Right lobe of liver (tissue), 6 donors: Measurements from ENCODE around the gene CAPS2. TPM values are rescaled to one million over a fixed set of nuclear protein-coding genes. Genes with fewer than 3 reads are reported as not detected.
"Not testable (repeated sequence)": the region's sequence is repeated elsewhere in the genome, so short reads cannot be mapped to it uniquely, and the experiment has no call there.

Experiments
- ATAC-seq, 4 donors: fragments of 200-7000 bp; cut with Tn5 transposase; one replicate each; pipeline ENCODE4 v1.9.1; 2020; ENCODE audit warnings: mild to moderate bottlenecking in 4 of 4, moderate library complexity in 4 of 4
- DNase-seq, 3 donors: peaks; one replicate each; pipeline ENCODE4 v3.0.0-alpha.2; 2020
- H3K27ac ChIP-seq, 3 donors: fragments of 200-600 bp; one replicate each; pipeline ENCODE4 v1.8.0; 2022
- H3K27me3 ChIP-seq, 2 donors: fragments of 200-600 bp; one replicate each; pipeline ENCODE4 v1.8.0; 2022
- H3K36me3 ChIP-seq, 4 donors: fragments of 200-600 bp; sonication (generic) in 1 of 4; one replicate each; pipeline versions ENCODE4 v1.5.1 to v1.8.0; 2017 to 2022; ENCODE audit warnings: control low read depth in 1 of 4
- H3K4me1 ChIP-seq, 4 donors: fragments of 200-600 bp; sonication (generic) in 1 of 4; one replicate each; pipeline versions ENCODE4 v1.5.1 to v1.8.0; 2017 to 2022; ENCODE audit warnings: control low read depth in 1 of 4
- H3K4me3 ChIP-seq, 3 donors: fragments of 200-600 bp; one replicate each; pipeline ENCODE4 v1.8.0; 2022
- H3K9me3 ChIP-seq, 4 donors: fragments of 200-600 bp; sonication (generic) in 1 of 4; one replicate each; pipeline versions ENCODE4 v1.5.1 to v1.8.0; 2017 to 2022; ENCODE audit warnings: control low read depth in 1 of 4
- CTCF ChIP-seq, 4 donors: fragments of 200-600 bp in 3 of 4; fragments of 450-650 bp in 1 of 4; IDR thresholded peaks; one replicate each; pipeline versions ENCODE4 v1.5.1 to v1.8.0; 2016 to 2022; ENCODE audit warnings: antibody characterized with exemption in 4 of 4, mild to moderate bottlenecking in 2 of 4
- POLR2A ChIP-seq: fragments of 450-650 bp; IDR thresholded peaks from one replicate; pipeline ENCODE4 v1.6.1; 2017; ENCODE audit warnings: antibody characterized with exemption, mild to moderate bottlenecking
- WGBS: methylation state at CpG from one replicate; pipeline ENCODE4 v1.1.6; 2018; ENCODE audit warnings: low coverage, low lambda C conversion rate; ENCODE audit not compliant: insufficient coverage; ENCODE audit errors: missing lambda C conversion rate; 5-methylcytosine and 5-hydroxymethylcytosine counted together
- intact Hi-C, 2 donors: fragments of 100-400 bp; cut with DNase I; formaldehyde crosslinking; loops; one replicate each; pipeline versions ENCODE4 v1.11.2 to v1.14.1; 2022
- total RNA-seq, 6 experiments: library from RNA; depleted of rRNA in 2 of 6; stranded (reverse); fragments of >200 nt in 2 of 6; fragmentation: NEBNext Ultra II Directional in 3 of 6; extraction: Animal tissue kit (Norgen Biotek cat#: 25700) in 3 of 6; gene quantifications; one replicate each; pipeline versions ENCODE4 v1.1.0 to v1.2.4, GENCODE V29; 2016 to 2023
- donor health status: DM: no; HTN: yes; CAD: no.
- donor health status: DM: no; HTN: no; CAD: no.
- donor health status: DM: no; HTN: no; CAD: no.
- donor health status: DM: no; HTN: yes; CAD: no.
- donor health status: DM: no; HTN: yes; CAD: no.

The CAPS2 gene
- total RNA-seq, 6 experiments from 2014 or later = 2.3 to 6.9 (median 2.5) TPM

GRCh38 chr12:75349946-75350345 is 19.8 kb upstream of the CAPS2 start:
- H3K9me3 ChIP-seq = no peaks in the 10 kb centered on the region
- TF ChIP-seq POLR2A = no peak
- no peak for TF ChIP-seq CTCF (IDR thresholded peaks at IDR 0.05)
- ATAC-seq = no peak
- no peak for DNase-seq
- no peaks in the 10 kb centered on the region for H3K36me3 ChIP-seq
- WGBS = 100% methylated on average over 2 of the region's 4 CpGs
- no peak overlapping the region for H3K4me3 ChIP-seq
- intact Hi-C loops = no loop called here
- H3K27ac ChIP-seq = no peak overlapping the region
- H3K4me1 ChIP-seq = no peaks in the 10 kb centered on the region
- H3K27me3 ChIP-seq = no peaks in the 10 kb centered on the region

- H3K27ac ChIP-seq, H3K4me1 ChIP-seq, intact Hi-C loops, H3K27me3 ChIP-seq, H3K36me3 ChIP-seq, H3K9me3 ChIP-seq, ATAC-seq, H3K4me3 ChIP-seq, DNase-seq: not testable (repeated sequence)
- 79% methylated on average over 6 of the region's 6 CpGs for WGBS
Observed at GRCh38 chr12:75346215-75346614, 16.1 kb upstream of the CAPS2 start.

GRCh38 chr12:75345531-75345930 is 15.4 kb upstream of the CAPS2 start:
- Histone ChIP-seq H3K36me3 (no peaks in the 10 kb centered on the region), H3K27me3 (no peaks in the 10 kb centered on the region), H3K4me1 (no peaks in the 10 kb centered on the region), H3K4me3 (no peak overlapping the region), H3K9me3 (no peaks in the 10 kb centered on the region), H3K27ac (no peak overlapping the region)
- intact Hi-C loops = no loop called here
- TF ChIP-seq CTCF (IDR thresholded peaks at IDR 0.05) (no peak), POLR2A (no peak)
- ATAC-seq (no peak), DNase-seq (no peak)
- 76% methylated on average over 2 of the region's 2 CpGs for WGBS

GRCh38 chr12:75341873-75342272 is 11.7 kb upstream of the CAPS2 start:
- 96% methylated on average over 5 of the region's 5 CpGs for WGBS

GRCh38 chr12:75337905-75338304 is 7.8 kb upstream of the CAPS2 start:
- H3K9me3 ChIP-seq = no peaks in the 10 kb centered on the region
- ATAC-seq = no peak
- TF ChIP-seq CTCF (IDR thresholded peaks at IDR 0.05) = no peak
- no peak for TF ChIP-seq POLR2A
- intact Hi-C loops = loop anchor here in 1 of 2 donors (10.0 kb wide), 1 partner anchor 167 kb away; no protein-coding TSS in a partner anchor
- no peak for DNase-seq
- H3K4me3 ChIP-seq = no peak overlapping the region
- no peak overlapping the region for H3K27ac ChIP-seq
- H3K4me1 ChIP-seq = peaks cover 0 to 5% (median 0%) of the 10 kb centered on the region in 4 donors
- no peaks in the 10 kb centered on the region for H3K36me3 ChIP-seq
- H3K27me3 ChIP-seq = no peaks in the 10 kb centered on the region
- 77% methylated on average over 1 of the region's 1 CpG for WGBS

More at GRCh38 chr12:75341873-75342272, 11.7 kb upstream of the CAPS2 start:
- intact Hi-C loops = no loop called here
- no peak for ATAC-seq
- no peak for DNase-seq
- H3K27ac ChIP-seq = no peak overlapping the region
- H3K36me3 ChIP-seq = no peaks in the 10 kb centered on the region
- no peaks in the 10 kb centered on the region for H3K4me1 ChIP-seq
- no peak for TF ChIP-seq POLR2A
- no peak for TF ChIP-seq CTCF (IDR thresholded peaks at IDR 0.05)
- no peaks in the 10 kb centered on the region for H3K9me3 ChIP-seq
- H3K4me3 ChIP-seq = no peak overlapping the region
- no peaks in the 10 kb centered on the region for H3K27me3 ChIP-seq
